Lower leg skin (tissue), 3 donors: ENCODE results near the gene MEN1.

Source experiments
- POLR2A ChIP-seq, 2 donors: fragments of 450-650 bp; IDR thresholded peaks; one replicate each; pipeline ENCODE4 v1.6.1; 2016 to 2017; ENCODE audit warnings: antibody characterized with exemption in 2 of 2, mild to moderate bottlenecking in 1 of 2, moderate library complexity in 1 of 2
- TF ChIP-seq, protein P1 (sequence below), 3 donors: fragments of 450-650 bp; IDR thresholded peaks; one replicate each; pipeline ENCODE4 v1.5.1; 2016; ENCODE audit warnings: antibody characterized with exemption in 3 of 3, mild to moderate bottlenecking in 3 of 3, moderate library complexity in 2 of 3

DNA sequence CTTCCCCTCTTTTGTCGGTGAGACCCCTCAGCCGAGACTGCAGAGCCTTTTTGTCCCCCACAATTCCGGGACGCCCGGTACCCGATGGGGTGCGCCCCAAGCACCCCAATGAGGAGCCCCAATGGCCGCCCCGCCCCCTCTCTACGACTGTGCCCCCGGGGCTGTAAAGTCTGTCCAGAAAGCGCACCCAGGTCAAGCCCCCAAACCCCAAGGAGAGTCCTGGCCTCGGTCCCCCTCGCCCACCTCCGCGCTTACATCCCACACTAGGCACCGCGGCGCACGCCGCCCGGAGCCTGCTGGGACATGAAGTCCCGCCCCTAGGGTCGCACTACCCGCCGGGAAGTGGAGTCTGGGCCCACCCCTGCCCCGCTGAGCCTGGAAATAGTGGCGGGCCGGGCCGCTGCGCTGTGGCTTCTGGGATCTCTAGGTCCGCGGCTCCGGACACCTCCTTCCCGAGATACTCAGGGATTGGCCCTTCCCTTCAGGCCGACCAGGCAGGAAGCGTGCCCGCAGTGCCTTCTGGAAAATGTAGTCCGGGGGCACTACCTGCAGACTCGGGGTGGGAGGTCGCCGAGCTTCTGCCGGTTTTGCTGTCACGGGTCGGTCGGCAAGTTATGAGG lies at the start of gene MEN1:
- TF ChIP-seq, protein P1, sequence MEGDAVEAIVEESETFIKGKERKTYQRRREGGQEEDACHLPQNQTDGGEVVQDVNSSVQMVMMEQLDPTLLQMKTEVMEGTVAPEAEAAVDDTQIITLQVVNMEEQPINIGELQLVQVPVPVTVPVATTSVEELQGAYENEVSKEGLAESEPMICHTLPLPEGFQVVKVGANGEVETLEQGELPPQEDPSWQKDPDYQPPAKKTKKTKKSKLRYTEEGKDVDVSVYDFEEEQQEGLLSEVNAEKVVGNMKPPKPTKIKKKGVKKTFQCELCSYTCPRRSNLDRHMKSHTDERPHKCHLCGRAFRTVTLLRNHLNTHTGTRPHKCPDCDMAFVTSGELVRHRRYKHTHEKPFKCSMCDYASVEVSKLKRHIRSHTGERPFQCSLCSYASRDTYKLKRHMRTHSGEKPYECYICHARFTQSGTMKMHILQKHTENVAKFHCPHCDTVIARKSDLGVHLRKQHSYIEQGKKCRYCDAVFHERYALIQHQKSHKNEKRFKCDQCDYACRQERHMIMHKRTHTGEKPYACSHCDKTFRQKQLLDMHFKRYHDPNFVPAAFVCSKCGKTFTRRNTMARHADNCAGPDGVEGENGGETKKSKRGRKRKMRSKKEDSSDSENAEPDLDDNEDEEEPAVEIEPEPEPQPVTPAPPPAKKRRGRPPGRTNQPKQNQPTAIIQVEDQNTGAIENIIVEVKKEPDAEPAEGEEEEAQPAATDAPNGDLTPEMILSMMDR (IDR thresholded peaks at IDR 0.05), result no peak
- peak in 1 of 2 donors; percentile 6 for TF ChIP-seq POLR2A (IDR thresholded peaks at IDR 0.05)
